Loucy (cell line): ENCODE results near the gene IRS1.

Source experiments
- CTCF ChIP-seq: fragments of 200-600 bp; sonication (generic); conservative IDR thresholded peaks from 2 replicates; pipeline ENCODE4 v1.5.1; 2014; ENCODE audit warnings: mild to moderate bottlenecking, antibody characterized with exemption, low read length
- EZH2phosphoT487 ChIP-seq: fragments of 200-600 bp; IDR thresholded peaks from 2 replicates; pipeline ENCODE4 v1.6.1; 2018; ENCODE audit warnings: antibody characterized with exemption, mild to moderate bottlenecking, moderate library complexity, borderline replicate concordance

GRCh38 chr2:226736382-226736781, 63.2 kb downstream of the IRS1 start:
- TF ChIP-seq CTCF = no peak
- no peak for TF ChIP-seq EZH2phosphoT487
